ENCODE results near the gene DGKZ.

Gene DGKZ

GRCh38 chr11:46305295-46305694, 42.0 kb upstream of the DGKZ start:
- no peak for TF ChIP-seq CTCF (IDR thresholded peaks at IDR 0.05; ENCODE audit: low read depth, low read length, missing control alignments)
- H3K4me3 ChIP-seq (ENCODE audit: low read depth, low read length), result no peak overlapping the region
- DNase-seq (ENCODE audit: low read depth), result no peak

GRCh38 chr11:46306296-46306853, 40.9 kb upstream of the DGKZ start:
- no peak overlapping the region for H3K4me3 ChIP-seq (ENCODE audit: low read depth, low read length)
- TF ChIP-seq CTCF (IDR thresholded peaks at IDR 0.05; ENCODE audit: low read depth, low read length, missing control alignments), result no peak
- DNase-seq (ENCODE audit: low read depth), result no peak

- no peak for DNase-seq (ENCODE audit: low read depth)
- TF ChIP-seq CTCF (IDR thresholded peaks at IDR 0.05; ENCODE audit: low read depth, low read length, missing control alignments), result no peak
- H3K4me3 ChIP-seq (ENCODE audit: low read depth, low read length), result no peak overlapping the region
Observed at GRCh38 chr11:46307369-46307768, 39.9 kb upstream of the DGKZ start.

- no peak for DNase-seq (ENCODE audit: low read depth)
- H3K4me3 ChIP-seq (ENCODE audit: low read depth, low read length), result no peak overlapping the region
- TF ChIP-seq CTCF (IDR thresholded peaks at IDR 0.05; ENCODE audit: low read depth, low read length, missing control alignments), result no peak
Observed at GRCh38 chr11:46307785-46308341, 39.4 kb upstream of the DGKZ start.

- peak; percentile 93 for TF ChIP-seq CTCF (IDR thresholded peaks at IDR 0.05; ENCODE audit: low read depth, low read length, missing control alignments)
- no peak for DNase-seq (ENCODE audit: low read depth)
- H3K4me3 ChIP-seq (ENCODE audit: low read depth, low read length), result no peak overlapping the region
Observed at GRCh38 chr11:46308631-46309419, 38.4 kb upstream of the DGKZ start.

GRCh38 chr11:46309814-46310259, 37.4 kb upstream of the DGKZ start:
- H3K4me3 ChIP-seq (ENCODE audit: low read depth, low read length), result no peak overlapping the region
- DNase-seq (ENCODE audit: low read depth), result no peak
- no peak for TF ChIP-seq CTCF (IDR thresholded peaks at IDR 0.05; ENCODE audit: low read depth, low read length, missing control alignments)
